Measurements from ENCODE around the gene PROM2.

PROM2 gene

GRCh38 chr2:95303191-95303919, 29.1 kb downstream of the PROM2 start:
- no peak overlapping the region for H3K4me3 ChIP-seq (ENCODE audit: low read depth, low read length)
- DNase-seq (ENCODE audit: low read depth), result no peak
- no peak for TF ChIP-seq CTCF (IDR thresholded peaks at IDR 0.05; ENCODE audit: low read depth, low read length, missing control alignments)
- in situ Hi-C loops (cut with HindIII; ENCODE audit: low sequenced_read_pairs), result no loop called here

DNA sequence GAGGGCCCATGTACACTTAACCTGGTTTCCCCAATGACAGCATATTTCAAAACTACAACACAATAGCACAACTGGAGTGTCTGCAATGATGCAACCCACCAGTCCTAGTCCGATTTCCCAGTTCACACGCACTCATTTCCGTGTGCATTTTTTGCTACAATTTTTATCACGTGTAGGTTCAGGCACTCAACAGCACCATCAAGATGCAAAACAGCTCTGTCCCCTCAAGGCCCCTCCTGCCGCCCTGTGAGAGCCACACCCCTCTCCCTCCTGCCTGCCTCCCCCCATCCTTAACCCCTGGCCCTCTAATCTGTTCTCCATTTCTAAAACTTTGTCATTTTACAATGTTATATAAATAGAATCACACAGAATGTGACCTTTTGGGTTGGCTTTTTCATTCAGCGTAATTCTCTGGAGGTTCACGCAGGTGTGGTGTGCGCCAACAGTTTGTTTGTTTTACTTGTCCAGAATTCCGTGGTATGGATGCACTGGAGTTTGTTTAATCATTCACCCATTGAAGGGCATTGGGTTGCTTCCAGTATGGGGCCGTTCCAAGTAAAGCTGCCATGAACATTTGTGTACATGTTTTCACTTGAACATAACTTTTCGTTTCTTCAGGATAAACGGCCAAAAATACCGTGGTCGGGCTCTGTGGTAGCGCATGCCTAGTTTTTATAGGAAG, 31.3 kb downstream of the PROM2 start:
- in situ Hi-C loops (cut with HindIII; ENCODE audit: low sequenced_read_pairs), result no loop called here
- no peak overlapping the region for H3K4me3 ChIP-seq (ENCODE audit: low read depth, low read length)
- TF ChIP-seq CTCF (IDR thresholded peaks at IDR 0.05; ENCODE audit: low read depth, low read length, missing control alignments), result no peak
- peak; percentile 69 for DNase-seq (ENCODE audit: low read depth)

- no peak for TF ChIP-seq CTCF (IDR thresholded peaks at IDR 0.05; ENCODE audit: low read depth, low read length, missing control alignments)
- no peak overlapping the region for H3K4me3 ChIP-seq (ENCODE audit: low read depth, low read length)
- DNase-seq (ENCODE audit: low read depth), result no peak
- in situ Hi-C loops (cut with HindIII; ENCODE audit: low sequenced_read_pairs), result no loop called here
Measured at GRCh38 chr2:95306336-95306895, 32.2 kb downstream of the PROM2 start.

DNA sequence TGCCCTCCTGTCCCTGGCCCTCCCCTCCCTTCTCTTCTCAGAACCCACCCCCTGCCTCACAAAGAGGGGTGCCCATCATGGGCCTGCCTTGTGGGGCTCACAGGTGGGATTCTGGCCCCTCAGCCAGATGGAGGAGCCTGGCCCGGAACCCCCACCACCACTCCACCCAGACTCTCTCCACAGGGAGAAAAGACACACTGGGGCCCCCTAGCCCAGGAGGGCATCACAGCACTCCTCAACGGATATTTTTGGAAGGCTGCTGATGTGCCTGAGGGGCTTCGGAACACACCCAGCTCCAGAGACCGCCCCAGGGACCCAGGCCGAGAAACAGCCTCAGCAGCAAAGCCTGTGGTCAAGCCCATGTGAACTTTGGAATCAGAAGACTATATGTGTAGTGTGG, 32.8 kb downstream of the PROM2 start:
- TF ChIP-seq CTCF (IDR thresholded peaks at IDR 0.05; ENCODE audit: low read depth, low read length, missing control alignments), result no peak
- no peak for DNase-seq (ENCODE audit: low read depth)
- in situ Hi-C loops (cut with HindIII; ENCODE audit: low sequenced_read_pairs), result no loop called here
- H3K4me3 ChIP-seq (ENCODE audit: low read depth, low read length), result no peak overlapping the region

- no peak overlapping the region for H3K4me3 ChIP-seq (ENCODE audit: low read depth, low read length)
- TF ChIP-seq CTCF (IDR thresholded peaks at IDR 0.05; ENCODE audit: low read depth, low read length, missing control alignments), result no peak
- in situ Hi-C loops (cut with HindIII; ENCODE audit: low sequenced_read_pairs), result no loop called here
- no peak for DNase-seq (ENCODE audit: low read depth)
Measured at GRCh38 chr2:95307878-95308277, 33.6 kb downstream of the PROM2 start.

- no peak for TF ChIP-seq CTCF (IDR thresholded peaks at IDR 0.05; ENCODE audit: low read depth, low read length, missing control alignments)
- DNase-seq (ENCODE audit: low read depth), result no peak
- in situ Hi-C loops (cut with HindIII; ENCODE audit: low sequenced_read_pairs), result no loop called here
- H3K4me3 ChIP-seq (ENCODE audit: low read depth, low read length), result no peak overlapping the region
Measured at GRCh38 chr2:95308426-95308990, 34.3 kb downstream of the PROM2 start.

Measured in astrocyte of the cerebellum (primary cell).